Measurements from ENCODE around the gene FLII. TPM values are rescaled to one million over a fixed set of nuclear protein-coding genes. Genes with fewer than 3 reads are reported as not detected.

Gene FLII
- total and polyA plus RNA-seq, 2 donors (not counting 3 experiments of a cell fraction or from before 2014, with no cell fraction given) = 397 to 582 TPM

- ChIA-PET CTCF (interaction anchor here (2.5 kb wide), 1 partner anchor 10 kb away, joined by 12 read pairs; no protein-coding TSS in a partner anchor), POLR2A (no interaction called here)
- Histone ChIP-seq H3K4me3 (replicated peaks in 1 of 3; ENCODE audit: insufficient read depth in 1 of 3, low read depth in 1 of 3, low read length in 3 of 3) (peak overlapping the region; percentile 66 to 84 (median 82)), H3K27me3 (ENCODE audit: control insufficient read depth in 2 of 2, insufficient read depth in 2 of 2, low read length in 2 of 2) (no peaks in the 10 kb centered on the region), H4K20me1 (replicated peaks; ENCODE audit: control insufficient read depth, extremely low read depth, insufficient read depth, low read length) (no peaks in the 10 kb centered on the region), H3K4me1 (ENCODE audit: control insufficient read depth, extremely low read depth, insufficient read depth, low read length) (peaks cover 14% of the 10 kb centered on the region), H3K79me2 (ENCODE audit: control insufficient read depth, insufficient read depth, low read length) (peaks cover 23% of the 10 kb centered on the region), H3K4me2 (ENCODE audit: insufficient read depth, low read length) (peak overlapping the region; percentile 26), H3K27ac (ENCODE audit: insufficient read depth, low read depth, low read length) (peak overlapping the region; percentile 85), H2AFZ (ENCODE audit: low read depth, low read length) (peak overlapping the region; percentile 86), H3K9me1 (replicated peaks; ENCODE audit: control insufficient read depth, extremely low read depth, insufficient read depth, low read length) (no peaks in the 10 kb centered on the region), H3K9me3 (replicated peaks; ENCODE audit: control insufficient read depth, insufficient read depth, low read length) (no peaks in the 10 kb centered on the region), H3K9ac (replicated peaks; ENCODE audit: extremely low read depth, insufficient read depth, low read length) (peak overlapping the region; percentile 82), H3K36me3 (ENCODE audit: control insufficient read depth in 2 of 2, extremely low read depth in 1 of 2, insufficient read depth in 2 of 2, low read length in 2 of 2) (peaks cover 4 to 34% of the 10 kb centered on the region in 2 experiments)
- no TSS peak for BruUV-seq (replicated peaks)
- TF ChIP-seq MAX (IDR thresholded peaks at IDR 0.05; ENCODE audit: insufficient read depth, insufficient read length) = no peak
- no peak for TF ChIP-seq CTCF (IDR thresholded peaks at IDR 0.05; ENCODE audit: extremely low read depth in 1 of 2, insufficient read depth in 1 of 2, low read depth in 1 of 2, low read length in 2 of 2)
- peak; percentile 24 for TF ChIP-seq POLR2AphosphoS5 (IDR thresholded peaks at IDR 0.05; ENCODE audit: insufficient read depth, low read depth, low read length)
- TF ChIP-seq GATA2 (IDR thresholded peaks at IDR 0.05; ENCODE audit: insufficient read depth, insufficient read length, low read depth, low read length) = no peak
- TF ChIP-seq JUN (IDR thresholded peaks at IDR 0.05; ENCODE audit: borderline replicate concordance, insufficient read depth, insufficient read length, low read depth) = no peak
- FAIRE-seq = no peak
- dilution Hi-C loops (cut with MboI; ENCODE audit: extremely low pct_ligation_motif_present, low sequenced_read_pairs) = no loop called here
- DNase-seq (ENCODE audit: low read depth, low spot score) = peak; percentile 65
- intact Hi-C loops (cut with micrococcal nuclease) = no loop called here
Measured at GRCh38 chr17:18257982-18258355, 569 bp downstream of the FLII start.

All from endothelial cell of umbilical vein (primary cell).